ENCODE data around the gene SERPINA5. TPM values are rescaled to one million over a fixed set of nuclear protein-coding genes. Genes with fewer than 3 reads are reported as not detected.

The SERPINA5 gene
- total RNA-seq, 1 experiment from 2014 or later: 3.0 TPM

GRCh38 chr14:94584591-94585280 lies 3.5 kb downstream of the SERPINA5 start:
- CTCF ChIA-PET: no interaction called here
- no TSS peak for BruUV-seq (replicated peaks)
- H3K4me2 ChIP-seq (ENCODE audit: low read length): no peak overlapping the region

More at GRCh38 chr14:94584591-94585280, 3.5 kb downstream of the SERPINA5 start:
- H3K4me3 ChIP-seq (replicated peaks in 1 of 2; ENCODE audit: low read depth in 1 of 2, low read length in 2 of 2): no peak overlapping the region
- no peaks in the 10 kb centered on the region for H3K9me3 ChIP-seq (ENCODE audit: control insufficient read depth in 1 of 2, insufficient read depth in 1 of 2, low read depth in 1 of 2, low read length in 2 of 2)
- no peaks in the 10 kb centered on the region for H3K79me2 ChIP-seq (ENCODE audit: insufficient read depth, low read length)
- no peaks in the 10 kb centered on the region for H3K27me3 ChIP-seq (ENCODE audit: insufficient read depth, low read length)
- no peaks in the 10 kb centered on the region for H3K9me2 ChIP-seq (ENCODE audit: insufficient read depth)
- H4K20me1 ChIP-seq (ENCODE audit: insufficient read depth): no peaks in the 10 kb centered on the region
- H3K27ac ChIP-seq (ENCODE audit: low read depth, low read length): no peak overlapping the region
- no peaks in the 10 kb centered on the region for H3K36me3 ChIP-seq (ENCODE audit: control insufficient read depth in 1 of 2, insufficient read depth in 2 of 2, low read length in 2 of 2)
- ATAC-seq (no peak), DNase-seq (ENCODE audit: low read depth, low spot score) (no peak)
- H3K9ac ChIP-seq (ENCODE audit: low read length): no peak overlapping the region
- TF ChIP-seq CTCF (IDR thresholded peaks at IDR 0.05 in 2 of 3, conservative IDR thresholded peaks at IDR 0.05 in 1 of 3; ENCODE audit: borderline replicate concordance in 1 of 3, insufficient read depth in 1 of 3, low read depth in 2 of 3, low read length in 2 of 3) (no peak), RAD21 (IDR thresholded peaks at IDR 0.05; ENCODE audit: low read depth) (no peak), YY1 (IDR thresholded peaks at IDR 0.05; ENCODE audit: extremely low read depth, insufficient replicate concordance, low read depth, low read length) (no peak), FOSL1 (IDR thresholded peaks at IDR 0.05; ENCODE audit: low read depth) (no peak), EGR1 (IDR thresholded peaks at IDR 0.05; ENCODE audit: low read depth) (no peak), ELF1 (IDR thresholded peaks at IDR 0.05; ENCODE audit: borderline replicate concordance, low read depth) (no peak), SP1 (IDR thresholded peaks at IDR 0.05; ENCODE audit: low read depth) (no peak), CEBPB (IDR thresholded peaks at IDR 0.05; ENCODE audit: low read depth) (no peak), ZFX (IDR thresholded peaks at IDR 0.05) (no peak), ATF3 (IDR thresholded peaks at IDR 0.05) (no peak), TCF7L2 (IDR thresholded peaks at IDR 0.05; ENCODE audit: borderline replicate concordance, extremely low read depth, insufficient read depth, insufficient read length) (no peak), MAX (IDR thresholded peaks at IDR 0.05) (no peak), ZBTB33 (IDR thresholded peaks at IDR 0.05; ENCODE audit: extremely low read depth, insufficient replicate concordance, low read length) (no peak), EZH2phosphoT487 (IDR thresholded peaks at IDR 0.05; ENCODE audit: borderline replicate concordance) (no peak)
- no peak overlapping the region for H2AFZ ChIP-seq (ENCODE audit: low read depth, low read length, poor library complexity, severe bottlenecking)
- ChIA-PET RAD21 (ENCODE audit: low non-redundant PET in 1 of 2, low total read pairs in 2 of 2, uncharacterized antibody in 2 of 2, unreplicated experiment in 2 of 2) (no interaction called here), POLR2A (interaction anchor here (2.3 kb wide), 1 partner anchor 15 kb away, joined by 5 read pairs; no protein-coding TSS in a partner anchor)
- intact Hi-C loops (cut with micrococcal nuclease): no loop called here
- peaks cover 0 to 11% of the 10 kb centered on the region in 2 experiments; a peak in 3 of 4 replicates for H3K4me1 ChIP-seq (ENCODE audit: control insufficient read depth in 1 of 2, insufficient read depth in 2 of 2, low read length in 2 of 2)
